Measurements from ENCODE around the gene ADPRM. TPM values are rescaled to one million over a fixed set of nuclear protein-coding genes. Genes with fewer than 3 reads are reported as not detected.
A peak's percentile ranks its signal among the peaks of the same experiment; 100 is the strongest.
"Not testable (repeated sequence)": the region's sequence is repeated elsewhere in the genome, so short reads cannot be mapped to it uniquely, and the experiment has no call there.

Gene ADPRM
- total RNA-seq, 2 donors from 2014 or later = 17.6 to 20.9 TPM

DNA sequence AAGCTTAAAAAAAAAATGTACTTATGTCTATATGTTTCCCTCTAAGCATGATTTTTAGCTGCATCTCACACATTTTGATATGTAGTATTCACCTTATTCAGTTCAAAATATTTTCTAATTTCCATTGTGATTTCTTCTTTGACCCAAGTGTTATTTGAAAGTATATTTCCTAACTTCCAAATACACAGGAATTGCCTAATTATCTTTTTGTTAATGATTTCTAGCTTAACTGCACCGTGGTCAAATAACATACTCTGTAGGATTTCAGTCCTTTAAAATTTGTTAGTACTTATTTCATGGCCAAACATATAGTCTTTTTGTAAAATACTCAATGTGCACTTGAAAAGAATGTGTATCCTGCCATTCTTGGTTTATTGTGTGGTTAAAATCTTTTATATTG, 21.2 kb downstream of the ADPRM start:
- H3K27me3 Mint-ChIP-seq = no peaks in the 10 kb centered on the region
- peaks cover 4% of the 10 kb centered on the region for H3K4me1 Mint-ChIP-seq
- DNase-seq = no peak
- ATAC-seq = no peak
- no peak overlapping the region for H3K4me3 Mint-ChIP-seq
- H3K36me3 Mint-ChIP-seq (ENCODE audit: low read depth) = no peaks in the 10 kb centered on the region
- H3K27ac Mint-ChIP-seq = peak overlapping the region; percentile 24
- no peaks in the 10 kb centered on the region for H3K9me3 ChIP-seq (ENCODE audit: control insufficient read depth, low read length, poor library complexity, severe bottlenecking)

DNA sequence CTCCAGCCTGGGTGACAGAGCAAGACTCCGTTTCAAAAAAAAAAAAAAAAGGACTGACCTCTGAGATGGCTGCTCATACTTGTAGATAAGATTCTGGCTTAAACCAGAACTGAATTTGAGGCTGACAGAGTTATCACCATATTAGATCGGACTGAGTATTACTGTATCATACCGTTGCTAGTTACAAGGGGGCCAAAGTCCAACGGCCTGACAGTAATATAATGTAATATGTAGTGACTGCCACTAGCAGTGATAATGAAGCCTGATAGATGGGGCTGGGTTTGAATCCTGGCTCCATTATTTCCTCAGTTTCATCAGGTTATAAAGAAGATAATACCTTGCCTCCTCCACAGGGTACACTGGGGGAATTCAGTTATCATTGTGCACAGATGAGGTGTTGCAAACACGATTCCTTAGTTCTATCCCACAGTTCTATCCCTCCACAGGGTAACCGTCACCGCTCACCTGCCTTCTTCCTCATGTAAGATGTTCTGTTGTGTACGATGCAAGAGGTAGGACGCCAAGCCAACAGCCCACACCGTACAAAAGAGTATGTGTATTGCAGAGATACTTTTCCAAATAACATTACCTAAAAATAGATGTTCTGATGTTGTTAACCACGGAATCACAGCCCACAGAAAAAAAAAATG, 27.3 kb downstream of the ADPRM start:
- ATAC-seq (no peak), DNase-seq (no peak)
- H3K4me1 Mint-ChIP-seq = peaks cover 2% of the 10 kb centered on the region
- H3K27me3 Mint-ChIP-seq = no peaks in the 10 kb centered on the region
- H3K4me3 Mint-ChIP-seq = no peak overlapping the region
- H3K9me3 ChIP-seq (ENCODE audit: control insufficient read depth, low read length, poor library complexity, severe bottlenecking) = no peaks in the 10 kb centered on the region
- no peaks in the 10 kb centered on the region for H3K36me3 Mint-ChIP-seq (ENCODE audit: low read depth)
- H3K27ac Mint-ChIP-seq = no peak overlapping the region

- Mint-ChIP-seq H3K27me3 (no peaks in the 10 kb centered on the region), H3K27ac (no peak overlapping the region), H3K36me3 (ENCODE audit: low read depth) (no peaks in the 10 kb centered on the region), H3K4me3 (no peak overlapping the region), H3K4me1 (peaks cover 6% of the 10 kb centered on the region)
- no peak for DNase-seq
- H3K9me3 ChIP-seq (ENCODE audit: control insufficient read depth, low read length, poor library complexity, severe bottlenecking) = no peaks in the 10 kb centered on the region
- no peak for ATAC-seq
Measured at GRCh38 chr17:10725262-10725661, 27.9 kb downstream of the ADPRM start.

DNA sequence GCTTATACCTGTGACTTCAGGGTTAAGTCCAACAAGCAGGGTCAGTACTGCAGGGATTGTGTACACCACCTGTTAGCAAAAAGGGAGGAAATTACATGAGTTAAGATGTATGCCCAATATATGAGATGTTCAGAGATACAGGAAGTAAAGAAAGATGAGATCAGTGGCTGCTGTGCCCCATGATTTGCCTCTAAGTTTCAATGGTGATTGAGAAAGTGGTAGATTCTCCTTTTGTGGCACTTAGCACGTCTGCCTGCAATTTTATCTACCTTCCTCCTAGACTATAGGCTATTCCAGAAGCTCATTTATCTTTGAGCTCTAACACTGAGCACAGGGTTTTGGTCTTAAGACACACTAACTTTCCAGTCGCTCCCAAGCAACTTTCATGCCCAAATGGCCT, 28.8 kb downstream of the ADPRM start:
- no peaks in the 10 kb centered on the region for H3K9me3 ChIP-seq (ENCODE audit: control insufficient read depth, low read length, poor library complexity, severe bottlenecking)
- Mint-ChIP-seq H3K27me3 (no peaks in the 10 kb centered on the region), H3K36me3 (ENCODE audit: low read depth) (no peaks in the 10 kb centered on the region), H3K27ac (no peak overlapping the region), H3K4me1 (peaks cover 13% of the 10 kb centered on the region), H3K4me3 (no peak overlapping the region)
- no peak for DNase-seq
- no peak for ATAC-seq

GRCh38 chr17:10727192-10727591, 29.8 kb downstream of the ADPRM start:
- Mint-ChIP-seq H3K36me3 (ENCODE audit: low read depth) (no peaks in the 10 kb centered on the region), H3K27me3 (no peaks in the 10 kb centered on the region), H3K27ac (no peak overlapping the region), H3K4me1 (peaks cover 13% of the 10 kb centered on the region), H3K4me3 (no peak overlapping the region)
- ATAC-seq (no peak), DNase-seq (no peak)
- no peaks in the 10 kb centered on the region for H3K9me3 ChIP-seq (ENCODE audit: control insufficient read depth, low read length, poor library complexity, severe bottlenecking)

DNA sequence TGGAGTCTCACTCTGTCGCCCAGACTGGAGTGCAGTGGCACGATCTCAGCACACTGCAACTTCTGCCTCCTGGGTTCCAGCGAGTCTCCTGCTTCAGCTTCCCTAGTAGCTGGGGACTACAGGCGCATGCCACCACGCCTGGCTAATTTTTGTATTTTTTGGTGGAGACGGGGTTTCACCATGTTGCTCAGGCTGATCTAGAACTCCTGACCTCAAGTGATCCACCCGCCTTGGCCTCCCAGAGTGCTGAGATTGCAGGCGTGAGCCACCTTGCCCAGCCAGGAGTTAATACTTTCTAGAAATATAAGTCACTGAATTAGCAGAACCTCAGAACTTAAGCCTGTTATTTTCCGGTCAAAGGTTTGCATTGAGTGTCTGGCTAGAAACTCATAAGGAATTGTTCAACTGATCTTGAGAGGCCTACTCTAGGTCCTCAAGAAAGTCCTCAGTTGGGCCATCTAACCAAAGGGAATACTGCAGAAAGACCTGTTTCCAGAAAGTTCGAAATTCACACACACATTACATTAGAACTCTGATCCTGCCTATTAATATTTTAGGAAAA, 31.0 kb downstream of the ADPRM start:
- peaks cover 5% of the 10 kb centered on the region for H3K27me3 Mint-ChIP-seq
- no peaks in the 10 kb centered on the region for H3K9me3 ChIP-seq (ENCODE audit: control insufficient read depth, low read length, poor library complexity, severe bottlenecking)
- H3K27ac Mint-ChIP-seq = no peak overlapping the region
- no peaks in the 10 kb centered on the region for H3K36me3 Mint-ChIP-seq (ENCODE audit: low read depth)
- H3K4me3 Mint-ChIP-seq = no peak overlapping the region
- peaks cover 13% of the 10 kb centered on the region for H3K4me1 Mint-ChIP-seq
- ATAC-seq = no peak
- DNase-seq = no peak

GRCh38 chr17:10729334-10730193, 32.2 kb downstream of the ADPRM start, which contains the start of gene TMEM220:
Gene TMEM220 (minus strand): TSS chr17:10730023. CDS start chr17:10729851, 172 bp downstream.
- H3K27ac Mint-ChIP-seq = peak within 1 kb of the TSS; percentile 63
- ATAC-seq (peak; percentile 73), DNase-seq (peak in 1 of 3 donors; percentile 13)
- H3K4me1 Mint-ChIP-seq = peaks cover 13% of the 10 kb centered on the region
- H3K9me3 ChIP-seq (ENCODE audit: control insufficient read depth, low read length, poor library complexity, severe bottlenecking) = no peaks in the 10 kb centered on the region
- peaks cover 2% of the 10 kb centered on the region for H3K36me3 Mint-ChIP-seq (ENCODE audit: low read depth)
- H3K4me3 Mint-ChIP-seq = peak within 1 kb of the TSS; percentile 88
- peaks cover 8% of the 10 kb centered on the region for H3K27me3 Mint-ChIP-seq

- not testable (repeated sequence) for ATAC-seq; DNase-seq; H3K36me3 Mint-ChIP-seq (ENCODE audit: low read depth); H3K9me3 ChIP-seq (ENCODE audit: control insufficient read depth, low read length, poor library complexity, severe bottlenecking)
- H3K4me3 Mint-ChIP-seq = peak overlapping the region; percentile 88
- H3K27me3 Mint-ChIP-seq = peaks cover 15% of the 10 kb centered on the region
- peak overlapping the region; percentile 63 for H3K27ac Mint-ChIP-seq
- peaks cover 13% of the 10 kb centered on the region for H3K4me1 Mint-ChIP-seq
Measured at GRCh38 chr17:10730247-10730646, 32.9 kb downstream of the ADPRM start.

DNA sequence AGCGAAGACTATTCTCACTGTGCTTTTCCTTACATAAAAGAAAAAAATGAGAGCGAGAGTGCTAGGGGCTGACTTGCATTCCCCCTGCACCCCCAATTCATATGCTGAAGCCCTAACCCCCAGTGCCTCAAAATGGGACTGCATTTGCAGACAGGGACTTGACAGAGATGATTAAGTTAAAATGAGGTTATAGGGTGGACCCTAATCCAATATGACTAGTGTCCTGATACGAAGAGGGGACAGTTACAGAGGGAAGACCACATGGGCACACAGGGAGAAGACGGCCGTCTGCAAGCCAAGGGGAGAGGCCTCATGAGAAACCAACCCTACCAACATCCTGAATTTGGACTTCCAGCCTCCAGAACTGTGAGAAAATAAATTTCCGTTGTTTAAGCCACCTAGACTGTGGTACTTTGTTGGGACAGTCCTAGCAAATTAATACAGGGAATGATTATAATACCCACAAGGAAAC, 34.0 kb downstream of the ADPRM start:
- ATAC-seq = no peak
- Mint-ChIP-seq H3K27me3 (peaks cover 16% of the 10 kb centered on the region), H3K4me1 (peaks cover 13% of the 10 kb centered on the region), H3K27ac (no peak overlapping the region), H3K4me3 (peak overlapping the region; percentile 88), H3K36me3 (ENCODE audit: low read depth) (peaks cover 4% of the 10 kb centered on the region)
- no peak for DNase-seq
- H3K9me3 ChIP-seq (ENCODE audit: control insufficient read depth, low read length, poor library complexity, severe bottlenecking) = no peaks in the 10 kb centered on the region

DNA sequence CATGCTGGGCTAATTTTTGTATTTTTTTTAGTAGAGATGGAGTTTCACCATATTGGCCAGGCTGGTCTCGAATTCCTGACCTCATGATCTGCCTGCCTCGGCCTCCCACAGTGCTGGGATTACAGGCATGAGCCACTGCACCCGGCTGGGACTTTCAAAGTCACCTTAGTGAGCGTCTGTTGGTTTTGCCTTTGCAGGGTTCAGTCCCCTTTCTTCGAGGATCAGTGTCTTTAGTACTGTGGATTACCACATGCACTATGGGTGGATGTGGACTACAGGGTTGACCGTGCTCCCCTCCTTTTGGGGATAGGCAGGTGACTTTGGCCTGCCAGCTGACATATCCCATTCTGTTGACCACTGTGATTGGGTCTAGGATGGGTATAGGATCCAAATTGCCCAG, 34.7 kb downstream of the ADPRM start:
- not testable (repeated sequence) for ATAC-seq; DNase-seq; H3K9me3 ChIP-seq (ENCODE audit: control insufficient read depth, low read length, poor library complexity, severe bottlenecking); H3K36me3 Mint-ChIP-seq (ENCODE audit: low read depth); H3K27ac Mint-ChIP-seq; H3K4me3 Mint-ChIP-seq
- H3K4me1 Mint-ChIP-seq = peaks cover 15% of the 10 kb centered on the region
- peaks cover 18% of the 10 kb centered on the region for H3K27me3 Mint-ChIP-seq

- no peaks in the 10 kb centered on the region for H3K9me3 ChIP-seq (ENCODE audit: control insufficient read depth, low read length, poor library complexity, severe bottlenecking)
- Mint-ChIP-seq H3K27me3 (peaks cover 21% of the 10 kb centered on the region), H3K4me1 (peaks cover 17% of the 10 kb centered on the region), H3K27ac (no peak overlapping the region), H3K4me3 (no peak overlapping the region), H3K36me3 (ENCODE audit: low read depth) (peaks cover 4% of the 10 kb centered on the region)
- DNase-seq = no peak
- ATAC-seq = no peak
Measured at GRCh38 chr17:10733666-10734065, 36.3 kb downstream of the ADPRM start.

DNA sequence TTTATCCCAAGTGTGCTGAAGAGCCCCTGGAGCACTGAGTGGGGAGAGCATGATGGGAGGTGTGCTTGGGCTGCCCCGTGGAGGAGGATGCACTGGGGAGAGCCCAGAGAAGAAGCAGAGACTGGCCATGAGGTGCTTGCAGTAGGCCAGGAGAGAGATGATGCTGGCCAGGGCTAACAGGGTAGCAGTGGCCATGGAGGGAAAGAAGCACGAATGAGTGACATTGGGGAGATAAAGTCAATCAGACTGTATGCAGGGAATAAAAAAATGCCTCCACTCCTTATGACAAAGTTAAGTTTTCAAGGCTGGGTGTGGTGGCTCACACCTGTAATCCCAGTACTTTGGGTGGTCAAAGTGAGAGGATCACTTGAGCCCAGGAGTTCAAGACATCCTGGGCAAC, 37.9 kb downstream of the ADPRM start:
- peaks cover 4% of the 10 kb centered on the region for H3K36me3 Mint-ChIP-seq (ENCODE audit: low read depth)

GRCh38 chr17:10735821-10736220, 38.4 kb downstream of the ADPRM start:
- H3K9me3 ChIP-seq (ENCODE audit: control insufficient read depth, low read length, poor library complexity, severe bottlenecking) = no peaks in the 10 kb centered on the region
- ATAC-seq (no peak), DNase-seq (no peak)
- Mint-ChIP-seq H3K4me1 (peaks cover 12% of the 10 kb centered on the region), H3K27me3 (peaks cover 27% of the 10 kb centered on the region), H3K27ac (no peak overlapping the region), H3K36me3 (ENCODE audit: low read depth) (peaks cover 4% of the 10 kb centered on the region), H3K4me3 (no peak overlapping the region)

More for the DNA sequence above, 37.9 kb downstream of the ADPRM start:
- peaks cover 27% of the 10 kb centered on the region for H3K27me3 Mint-ChIP-seq
- no peaks in the 10 kb centered on the region for H3K9me3 ChIP-seq (ENCODE audit: control insufficient read depth, low read length, poor library complexity, severe bottlenecking)
- peaks cover 17% of the 10 kb centered on the region for H3K4me1 Mint-ChIP-seq
- no peak for DNase-seq
- no peak overlapping the region for H3K27ac Mint-ChIP-seq
- no peak for ATAC-seq
- H3K4me3 Mint-ChIP-seq = no peak overlapping the region
